Trophoblast cell (in vitro differentiated cells and primary cell): ENCODE data around the gene RPL10A.

Experiments
- DNase-seq, 2 donors: peaks; one replicate each; pipeline ENCODE4 v3.0.0-alpha.2; 2016
- H2AFZ ChIP-seq: 2 replicates; pipeline ENCODE4 v1.6.1; 2013; ENCODE audit warnings: low read length, moderate library complexity, mild to moderate bottlenecking; ENCODE audit not compliant: insufficient read depth, poor library complexity
- H2AK5ac ChIP-seq: 2 replicates; pipeline ENCODE4 v1.6.1; 2013; ENCODE audit warnings: mild to moderate bottlenecking, low read length
- H2BK120ac ChIP-seq: 2 replicates; pipeline ENCODE4 v1.6.1; 2013; ENCODE audit warnings: low read length, mild to moderate bottlenecking, moderate library complexity; ENCODE audit not compliant: insufficient read depth, poor library complexity
- H2BK12ac ChIP-seq: 2 replicates; pipeline ENCODE4 v1.6.1; 2013; ENCODE audit warnings: mild to moderate bottlenecking, low read length, moderate library complexity
- H2BK5ac ChIP-seq: 2 replicates; pipeline ENCODE4 v1.6.1; 2013; ENCODE audit warnings: low read length, low read depth, moderate library complexity, mild to moderate bottlenecking; ENCODE audit not compliant: poor library complexity
- H3K14ac ChIP-seq: 2 replicates; pipeline ENCODE4 v1.6.1; 2013; ENCODE audit warnings: mild to moderate bottlenecking, low read length
- H3K18ac ChIP-seq: 2 replicates; pipeline ENCODE4 v1.6.1; 2013; ENCODE audit warnings: mild to moderate bottlenecking, low read length
- H3K23ac ChIP-seq: 2 replicates; pipeline ENCODE4 v1.6.1; 2013; ENCODE audit warnings: low read length
- H3K27ac ChIP-seq: 2 replicates; pipeline ENCODE4 v1.5.1; 2013; ENCODE audit warnings: low read depth, mild to moderate bottlenecking, inconsistent platforms, low read length, moderate library complexity
- H3K27me3 ChIP-seq: 2 replicates; pipeline ENCODE4 v1.6.1; 2013; ENCODE audit warnings: inconsistent platforms, mild to moderate bottlenecking, low read length, moderate library complexity; ENCODE audit not compliant: insufficient read depth
- H3K36me3 ChIP-seq, 2 experiments: 1 replicate in 1 of 2; 2 replicates in 1 of 2; pipeline ENCODE4 v1.6.1; 2013; ENCODE audit warnings: low read length in 2 of 2, mild to moderate bottlenecking in 2 of 2, moderate library complexity in 1 of 2; ENCODE audit not compliant: insufficient read depth in 2 of 2, control insufficient read depth in 1 of 2
- H3K4ac ChIP-seq: 2 replicates; pipeline ENCODE4 v1.6.1; 2013; ENCODE audit warnings: low read depth, mild to moderate bottlenecking, low read length, moderate library complexity
- H3K4me1 ChIP-seq, 2 experiments: 1 replicate in 1 of 2; 2 replicates in 1 of 2; pipeline ENCODE4 v1.6.1; 2013; ENCODE audit warnings: low read length in 2 of 2, mild to moderate bottlenecking in 2 of 2, moderate library complexity in 1 of 2; ENCODE audit not compliant: insufficient read depth in 2 of 2, control insufficient read depth in 1 of 2
- H3K4me2 ChIP-seq: 2 replicates; pipeline ENCODE4 v1.6.1; 2013; ENCODE audit warnings: inconsistent platforms, mild to moderate bottlenecking, low read length, moderate library complexity
- H3K4me3 ChIP-seq: 2 replicates; pipeline ENCODE4 v1.5.1; 2013; ENCODE audit warnings: mild to moderate bottlenecking, low read depth, low read length, inconsistent platforms
- H3K79me1 ChIP-seq: one replicate; pipeline ENCODE4 v1.6.1; 2013; ENCODE audit warnings: low read length
- H3K79me2 ChIP-seq: 2 replicates; pipeline ENCODE4 v1.6.1; 2013; ENCODE audit warnings: low read length, mild to moderate bottlenecking; ENCODE audit not compliant: control insufficient read depth, insufficient read depth, poor library complexity
- H3K9ac ChIP-seq: 2 replicates; pipeline ENCODE4 v1.6.1; 2013; ENCODE audit warnings: mild to moderate bottlenecking, low read length
- H3K9me3 ChIP-seq: 2 replicates; pipeline ENCODE4 v1.6.1; 2013; ENCODE audit warnings: low read depth, mild to moderate bottlenecking, control low read depth, inconsistent platforms, low read length; ENCODE audit not compliant: insufficient read depth
- H4K12ac ChIP-seq: 2 replicates; pipeline ENCODE4 v1.6.1; 2013; ENCODE audit warnings: low read depth, mild to moderate bottlenecking, low read length, moderate library complexity
- H4K8ac ChIP-seq: 2 replicates; pipeline ENCODE4 v1.6.1; 2013; ENCODE audit warnings: low read depth, mild to moderate bottlenecking, low read length, moderate library complexity
- H4K91ac ChIP-seq: one replicate; pipeline ENCODE4 v1.6.1; 2013; ENCODE audit warnings: low read depth, mild to moderate bottlenecking, low read length, moderate library complexity
- WGBS: extraction: QIAGEN DNeasy Blood & Tissue Kit; methylation state at CpG from one replicate; pipeline ENCODE4 v1.1.7; 2013; ENCODE audit warnings: missing lambda C conversion rate; ENCODE audit not compliant: insufficient read length, insufficient coverage; ENCODE audit errors: extremely low coverage; 5-methylcytosine and 5-hydroxymethylcytosine counted together

The RPL10A gene

GRCh38 chr6:35453236-35453635 lies 15.0 kb upstream of the RPL10A start:
- Histone ChIP-seq H2AFZ (no peak overlapping the region), H3K4me2 (peak overlapping the region; percentile 91), H4K12ac (no peak overlapping the region), H3K18ac (no peak overlapping the region), H3K27me3 (no peaks in the 10 kb centered on the region), H3K79me2 (peaks cover 5% of the 10 kb centered on the region), H4K8ac (no peak overlapping the region), H2AK5ac (no peak overlapping the region), H3K14ac (no peak overlapping the region), H3K9me3 (no peaks in the 10 kb centered on the region), H2BK12ac (no peak overlapping the region), H3K4me3 (no peak overlapping the region), H3K9ac (no peak overlapping the region), H4K91ac (no peak overlapping the region), H2BK120ac (no peak overlapping the region), H3K79me1 (peaks cover 5% of the 10 kb centered on the region), H3K23ac (no peak overlapping the region), H3K36me3 (peaks cover 15 to 17% of the 10 kb centered on the region in 2 experiments), H3K4me1 (peaks cover 7 to 14% of the 10 kb centered on the region in 2 experiments), H2BK5ac (no peak overlapping the region), H3K27ac (no peak overlapping the region), H3K4ac (no peak overlapping the region)
- no peak for DNase-seq
- WGBS, result no CpG with 5 or more reads among the region's 3 CpGs

GRCh38 chr6:35454391-35455110 lies 13.7 kb upstream of the RPL10A start:
- no peak overlapping the region for H4K12ac ChIP-seq
- H3K9me3 ChIP-seq, result no peaks in the 10 kb centered on the region
- peaks cover 5% of the 10 kb centered on the region for H3K79me1 ChIP-seq
- H3K18ac ChIP-seq, result no peak overlapping the region
- H2AFZ ChIP-seq, result no peak overlapping the region
- no peak overlapping the region for H4K91ac ChIP-seq
- no peak overlapping the region for H3K14ac ChIP-seq
- no peak overlapping the region for H2BK12ac ChIP-seq
- no peak overlapping the region for H3K27ac ChIP-seq
- no peak overlapping the region for H3K4ac ChIP-seq
- H3K27me3 ChIP-seq, result no peaks in the 10 kb centered on the region
- DNase-seq, result peak; percentile 42 to 65
- H3K4me3 ChIP-seq, result no peak overlapping the region
- WGBS, result no CpG with 5 or more reads among the region's 9 CpGs
- H2BK5ac ChIP-seq, result no peak overlapping the region
- no peak overlapping the region for H3K23ac ChIP-seq
- H3K9ac ChIP-seq, result no peak overlapping the region
- H3K4me1 ChIP-seq, result peaks cover 11 to 17% of the 10 kb centered on the region in 2 experiments
- H2BK120ac ChIP-seq, result no peak overlapping the region
- H2AK5ac ChIP-seq, result no peak overlapping the region
- H4K8ac ChIP-seq, result no peak overlapping the region
- no peak overlapping the region for H3K4me2 ChIP-seq
- peaks cover 5% of the 10 kb centered on the region for H3K79me2 ChIP-seq
- H3K36me3 ChIP-seq, result peaks cover 23 to 24% of the 10 kb centered on the region in 2 experiments

- no peak overlapping the region for H4K12ac ChIP-seq
- no peak overlapping the region for H2BK5ac ChIP-seq
- no CpG with 5 or more reads among the region's 4 CpGs for WGBS
- H3K27ac ChIP-seq, result no peak overlapping the region
- no peak overlapping the region for H2AK5ac ChIP-seq
- H3K27me3 ChIP-seq, result no peaks in the 10 kb centered on the region
- no peak overlapping the region for H3K23ac ChIP-seq
- no peak overlapping the region for H3K9ac ChIP-seq
- H2BK120ac ChIP-seq, result no peak overlapping the region
- H2BK12ac ChIP-seq, result no peak overlapping the region
- no peak overlapping the region for H4K8ac ChIP-seq
- no peaks in the 10 kb centered on the region for H3K79me2 ChIP-seq
- no peaks in the 10 kb centered on the region for H3K9me3 ChIP-seq
- H2AFZ ChIP-seq, result no peak overlapping the region
- peaks cover 18 to 24% of the 10 kb centered on the region in 2 experiments for H3K4me1 ChIP-seq
- no peak overlapping the region for H3K4me2 ChIP-seq
- peak in 1 of 2 donors; percentile 36 for DNase-seq
- no peak overlapping the region for H3K4me3 ChIP-seq
- no peak overlapping the region for H3K14ac ChIP-seq
- H4K91ac ChIP-seq, result no peak overlapping the region
- H3K18ac ChIP-seq, result no peak overlapping the region
- no peak overlapping the region for H3K4ac ChIP-seq
- peaks cover 34 to 36% of the 10 kb centered on the region in 2 experiments for H3K36me3 ChIP-seq
- no peaks in the 10 kb centered on the region for H3K79me1 ChIP-seq
Measured at GRCh38 chr6:35457907-35458306, 10.3 kb upstream of the RPL10A start.

DNA sequence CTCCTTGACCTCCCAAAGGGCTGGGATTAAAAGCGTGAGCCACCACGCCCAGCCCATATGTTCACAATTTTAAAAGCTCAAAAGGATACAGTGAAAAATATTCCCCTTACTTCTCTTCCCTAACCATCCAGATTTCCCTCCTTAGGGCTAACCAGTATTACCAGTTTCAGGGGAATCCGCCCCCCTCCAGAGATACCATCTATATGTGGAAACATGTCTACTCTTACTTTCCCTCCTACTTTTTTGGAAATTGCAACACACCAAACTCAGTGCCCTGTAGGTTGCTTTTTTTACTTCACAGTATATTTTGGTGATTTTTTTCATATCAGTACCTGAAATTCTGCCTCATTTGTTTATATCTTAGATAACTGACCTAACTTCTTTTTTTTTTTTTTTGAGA lies 6.9 kb upstream of the RPL10A start:
- Histone ChIP-seq H3K36me3 (peaks cover 29 to 41% of the 10 kb centered on the region in 2 experiments), H3K4me1 (peaks cover 15 to 18% of the 10 kb centered on the region in 2 experiments), H2AFZ (no peak overlapping the region), H3K27me3 (no peaks in the 10 kb centered on the region), H3K9ac (no peak overlapping the region), H3K79me1 (no peaks in the 10 kb centered on the region), H2BK12ac (no peak overlapping the region), H3K18ac (no peak overlapping the region), H3K4me2 (peak overlapping the region; percentile 49), H3K9me3 (no peaks in the 10 kb centered on the region), H2BK120ac (no peak overlapping the region), H3K4me3 (no peak overlapping the region), H2BK5ac (no peak overlapping the region), H4K91ac (peak overlapping the region; percentile 7), H3K23ac (no peak overlapping the region), H2AK5ac (no peak overlapping the region), H3K27ac (peak overlapping the region; percentile 42), H4K12ac (no peak overlapping the region), H3K4ac (no peak overlapping the region), H4K8ac (no peak overlapping the region), H3K79me2 (no peaks in the 10 kb centered on the region), H3K14ac (no peak overlapping the region)
- peak; percentile 77 to 91 for DNase-seq
- no CpG with 5 or more reads among the region's 3 CpGs for WGBS
